HG02840 (cell line): ENCODE measurements around the gene DEFB131B.
A peak's percentile ranks its signal among the peaks of the same experiment; 100 is the strongest.
"Not testable (repeated sequence)": the region's sequence is repeated elsewhere in the genome, so short reads cannot be mapped to it uniquely, and the experiment has no call there.

Experiments used
- ATAC-seq: cut with Tn5 transposase; IDR thresholded peaks from one replicate; pipeline ENCODE4 v1.9.1; 2021; ENCODE audit warnings: mild to moderate bottlenecking, moderate library complexity, moderate number of reproducible peaks; ENCODE audit not compliant: unreplicated experiment, low FRiP score

The DEFB131B gene

DNA sequence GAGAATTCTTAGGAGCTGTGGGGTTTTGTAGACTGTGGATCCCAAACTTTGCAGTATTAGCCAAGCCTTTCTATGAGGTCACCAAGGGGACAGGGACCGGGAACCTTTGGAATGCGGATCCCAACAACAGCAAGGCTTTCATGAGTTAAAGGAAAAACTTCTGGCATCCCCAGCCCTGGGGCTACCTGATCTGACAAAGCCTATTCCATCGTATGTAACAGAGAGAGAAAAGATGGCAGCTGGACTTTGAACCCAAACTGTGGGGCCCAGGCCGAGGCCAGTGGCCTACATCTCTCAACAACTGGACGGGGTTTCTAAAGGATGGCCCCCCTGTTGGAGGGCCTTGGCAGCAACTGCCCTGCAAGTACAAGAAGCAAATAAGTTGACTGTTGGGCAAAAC is 32.5 kb downstream of the DEFB131B start:
- not testable (repeated sequence) for ATAC-seq

DNA sequence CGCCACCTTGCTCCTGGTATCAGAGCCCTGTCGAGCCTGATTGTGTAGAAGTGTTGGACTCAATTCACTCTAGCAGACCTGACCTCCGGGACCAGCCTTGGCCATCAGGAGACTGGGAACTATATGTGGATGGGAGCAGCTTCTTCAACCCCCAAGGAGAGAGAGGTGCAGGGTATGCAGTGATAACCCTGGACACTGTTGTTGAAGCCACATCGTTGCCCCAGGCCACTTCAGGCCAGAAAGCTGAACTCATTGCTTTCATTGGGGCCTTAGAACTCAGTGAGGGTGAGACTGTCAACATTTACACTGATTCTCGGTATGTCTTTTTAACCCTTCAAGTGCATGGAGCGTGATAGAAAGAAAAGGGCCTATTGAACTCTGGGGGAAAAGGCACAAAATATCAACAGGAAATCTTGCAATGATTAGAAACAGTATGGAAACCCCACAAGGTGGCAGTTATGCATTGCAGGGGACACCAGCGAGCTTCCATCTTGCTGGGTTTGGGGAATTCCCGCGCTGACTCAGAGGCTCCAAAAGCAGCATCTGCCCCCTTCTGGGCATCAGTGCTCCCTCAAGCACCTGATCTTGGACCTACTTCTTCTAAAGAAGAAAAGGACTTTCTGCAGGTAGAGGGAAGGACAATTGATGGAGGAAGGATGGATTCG is 33.2 kb downstream of the DEFB131B start:
- ATAC-seq, result not testable (repeated sequence)

DNA sequence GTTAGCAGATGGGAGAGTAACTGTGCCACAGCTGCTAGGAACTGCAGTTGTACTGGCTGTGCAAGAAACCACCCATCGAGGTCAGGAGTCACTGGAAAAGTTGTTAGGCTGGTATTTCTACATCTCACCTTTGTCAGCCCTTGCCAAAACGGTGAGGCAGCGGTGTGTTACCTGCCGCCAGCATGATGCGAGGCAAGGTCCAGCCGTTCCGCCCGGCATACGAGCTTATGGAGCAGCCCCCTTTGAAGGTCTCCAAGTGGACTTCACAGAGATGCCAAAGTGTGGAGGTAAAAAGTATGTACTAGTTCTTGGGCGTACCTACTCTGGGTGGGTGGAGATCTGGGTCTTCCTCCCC is 33.7 kb downstream of the DEFB131B start:
- not testable (repeated sequence) for ATAC-seq

- ATAC-seq, result no peak
Observed at GRCh38 chr11:71913756-71914526, 35.7 kb downstream of the DEFB131B start.

- no peak for ATAC-seq
Observed at GRCh38 chr11:71914617-71915189, 36.5 kb downstream of the DEFB131B start.

- ATAC-seq, result no peak
Observed at GRCh38 chr11:71917646-71918140, 39.4 kb downstream of the DEFB131B start.

DNA sequence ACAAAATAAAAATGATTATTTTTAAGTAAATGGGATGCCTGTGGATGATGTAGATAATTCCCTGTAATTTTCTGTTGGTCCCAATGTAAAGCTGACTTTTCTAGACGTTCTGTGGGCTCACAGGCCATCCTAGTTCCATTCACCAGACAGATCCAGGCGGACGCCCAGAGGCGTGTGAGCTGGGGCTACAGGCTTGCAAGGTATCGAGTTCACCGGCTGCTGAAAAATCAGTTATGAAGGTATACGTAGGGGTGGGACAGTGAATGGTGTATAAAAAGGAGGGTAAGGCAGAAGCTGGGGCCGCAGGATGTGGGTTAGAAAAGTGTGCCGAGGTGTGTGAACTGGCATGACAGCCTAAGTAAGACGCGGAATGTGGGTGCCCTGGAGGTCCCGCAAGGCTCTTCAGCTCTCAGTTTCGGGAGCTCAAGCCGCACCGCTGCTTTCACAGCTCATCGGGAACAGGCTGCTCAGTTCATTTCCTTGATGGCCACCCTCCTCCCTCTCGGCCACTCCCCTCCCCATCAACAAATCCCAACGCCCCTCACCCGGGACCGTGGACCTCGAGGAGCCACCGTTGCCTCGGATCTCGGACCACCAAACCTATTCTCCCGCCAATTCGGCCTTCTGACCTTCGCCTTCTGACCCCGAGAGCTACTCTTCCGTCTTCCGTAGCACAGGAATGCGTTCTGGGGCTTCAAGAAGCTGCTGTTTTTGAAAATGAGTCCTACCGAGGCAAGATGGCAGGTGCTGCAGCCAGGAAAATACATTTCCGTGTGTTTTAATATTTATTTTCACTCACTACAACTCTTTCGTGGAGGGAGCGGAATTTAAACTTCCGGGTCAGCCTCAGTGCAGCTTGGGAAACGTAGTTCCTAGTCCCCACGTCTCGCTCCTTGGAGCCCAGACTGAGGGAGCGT is 49.8 kb downstream of the DEFB131B start, which contains the start of gene XNDC1N:
TSS of gene XNDC1N (minus strand) at position 775 of the 917 bp plus-strand sequence. CDS start 5,241 bp downstream, outside the sequence.
- ATAC-seq, result peak; percentile 68

- peak; percentile 74 for ATAC-seq
Observed at GRCh38 chr11:71928737-71929443, 50.6 kb downstream of the DEFB131B start, which contains the start of gene RNF121. Gene RNF121, plus strand, starts transcription at chr11:71929046. Its CDS starts 16 bp downstream, at chr11:71929062.

DNA sequence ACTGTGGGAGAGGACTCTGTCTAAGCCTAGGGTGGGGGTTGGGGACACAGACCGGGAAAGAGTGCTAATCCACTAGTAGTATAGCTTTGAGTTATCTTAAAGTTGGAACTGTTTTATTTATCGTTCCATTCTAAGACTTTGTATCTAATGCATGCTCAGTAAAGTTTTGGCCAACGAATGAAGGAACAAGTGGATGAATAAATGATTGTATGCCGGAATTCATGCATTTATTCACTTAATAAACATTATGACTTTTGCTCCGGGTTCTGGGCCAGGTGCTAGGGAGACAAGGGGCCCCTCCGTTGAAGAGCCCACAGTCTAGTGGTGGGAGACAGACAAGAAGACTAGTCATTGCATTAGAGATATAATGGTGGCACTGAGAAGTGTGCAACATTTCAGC is 51.2 kb downstream of the DEFB131B start:
- no peak for ATAC-seq

- ATAC-seq, result no peak
Observed at GRCh38 chr11:71930556-71931244, 52.4 kb downstream of the DEFB131B start.

GRCh38 chr11:71931245-71931602 is 53.0 kb downstream of the DEFB131B start:
- ATAC-seq, result no peak

- ATAC-seq, result no peak
Observed at GRCh38 chr11:71933141-71933933, 55.1 kb downstream of the DEFB131B start.
